Stimulated activated CD8-positive, alpha-beta memory T cell treated with anti-CD3 and anti-CD28 coated beads, Interleukin-12 subunit alpha, Interleukin-12 subunit beta, amount 100 ng/mL, for 4 hours (primary cell): Measurements from ENCODE around the gene LYPLA2.

Source experiments
- DNase-seq: peaks from one replicate; pipeline ENCODE4 v3.0.0-alpha.2; 2020; ENCODE audit warnings: low read depth

LYPLA2 gene

GRCh38 chr1:23790696-23791515 lies at the start of gene LYPLA2:
Gene LYPLA2, plus strand, starts transcription at chr1:23791145. Its CDS starts 1,538 bp downstream, at chr1:23792683.
- peak; percentile 71 for DNase-seq

DNA sequence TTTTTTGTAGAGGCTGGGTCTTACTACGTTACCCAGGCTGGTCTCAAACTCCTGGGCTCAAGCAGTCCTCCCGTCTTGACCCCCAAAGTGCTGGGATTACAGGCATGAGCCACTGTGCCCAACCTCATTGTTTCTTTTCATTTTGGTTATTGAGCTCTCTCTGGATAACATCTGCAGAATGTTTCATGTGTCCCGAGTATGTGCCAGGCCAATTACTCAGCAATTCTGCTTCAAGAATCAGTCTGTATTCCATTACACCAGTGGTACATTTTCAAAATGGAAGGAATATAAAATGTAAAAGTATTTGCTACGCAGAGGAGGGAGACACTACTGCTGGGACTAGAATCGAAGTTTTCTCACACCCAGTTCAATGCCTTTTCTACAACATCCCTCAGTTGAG lies 49.3 kb upstream of the LYPLA2 start:
- no peak for DNase-seq

DNA sequence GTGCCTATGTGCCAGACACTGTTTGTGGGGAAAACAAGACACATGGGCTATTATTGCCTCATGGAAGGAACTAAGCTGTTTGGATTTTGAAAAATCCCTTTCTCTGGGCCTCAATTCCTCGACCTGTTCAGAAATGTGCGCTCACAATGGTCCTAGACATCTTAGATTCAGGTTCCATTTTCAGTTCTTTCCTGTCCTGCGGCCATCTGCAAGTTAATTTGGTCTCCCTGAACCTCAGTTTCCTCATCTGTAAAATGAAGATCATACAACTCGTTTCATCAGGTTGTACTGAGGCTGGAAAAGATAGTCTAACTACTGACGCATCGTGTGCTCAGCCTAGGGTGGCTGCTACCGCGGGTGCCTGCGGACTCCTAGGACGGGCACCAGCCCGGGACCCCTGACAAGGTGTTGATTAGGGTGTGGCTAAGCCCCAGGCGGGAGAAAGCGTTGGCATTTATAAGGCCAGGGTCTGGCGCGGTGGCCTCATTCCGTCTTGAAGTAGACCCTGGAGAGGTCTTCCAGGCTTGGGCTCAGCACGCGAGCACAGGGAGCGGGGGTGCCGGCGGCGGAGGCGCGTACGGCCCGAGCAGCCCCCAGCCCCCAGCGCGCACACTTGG lies 48.2 kb upstream of the LYPLA2 start:
- no peak for DNase-seq

DNA sequence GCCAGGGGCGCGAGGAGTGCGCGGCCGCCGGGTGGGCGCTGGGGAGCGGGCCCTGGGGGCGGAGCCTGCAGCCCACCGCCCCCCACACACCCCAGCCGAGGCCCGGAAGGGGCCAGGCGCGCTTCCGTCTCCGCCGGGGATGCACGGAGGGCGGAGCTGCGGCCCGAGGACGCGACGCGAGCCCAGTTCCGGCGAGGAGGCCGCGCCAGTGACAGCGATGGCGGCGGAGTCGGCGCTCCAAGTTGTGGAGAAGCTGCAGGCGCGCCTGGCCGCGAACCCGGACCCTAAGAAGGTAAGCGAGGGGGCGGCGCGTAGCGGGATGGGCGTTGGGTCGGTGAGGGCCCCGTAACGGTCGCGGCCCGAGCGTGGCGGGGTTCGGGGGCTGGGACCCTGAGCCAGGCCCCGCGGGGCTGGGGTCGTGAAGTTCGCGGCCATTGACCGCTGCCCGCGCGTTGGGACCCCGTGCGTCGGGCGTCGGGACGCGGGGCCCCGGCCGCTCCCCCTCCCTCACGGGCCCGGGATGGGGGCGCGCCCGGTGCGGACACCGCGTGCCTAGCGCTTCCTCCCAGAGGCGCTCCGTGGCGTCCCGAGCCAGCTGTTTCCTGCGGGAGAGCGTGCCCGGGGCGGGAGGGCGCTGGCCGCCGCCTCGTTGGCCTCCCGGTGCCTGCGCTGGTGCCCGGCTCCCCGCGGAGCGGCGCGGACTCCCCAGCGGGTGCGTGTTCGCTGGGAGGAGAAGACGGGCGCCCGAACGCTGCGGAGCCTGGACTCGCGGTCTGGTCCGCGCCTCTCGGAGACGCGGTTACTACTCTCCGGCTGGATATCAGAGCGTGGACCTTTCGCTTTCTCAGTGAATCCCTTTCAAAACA lies 47.4 kb upstream of the LYPLA2 start, which contains the start of gene ELOA:
TSS of gene ELOA (plus strand) at position 185 of the 866 bp plus-strand sequence. CDS start at position 218, 33 bp downstream.
- peak; percentile 65 for DNase-seq

DNA sequence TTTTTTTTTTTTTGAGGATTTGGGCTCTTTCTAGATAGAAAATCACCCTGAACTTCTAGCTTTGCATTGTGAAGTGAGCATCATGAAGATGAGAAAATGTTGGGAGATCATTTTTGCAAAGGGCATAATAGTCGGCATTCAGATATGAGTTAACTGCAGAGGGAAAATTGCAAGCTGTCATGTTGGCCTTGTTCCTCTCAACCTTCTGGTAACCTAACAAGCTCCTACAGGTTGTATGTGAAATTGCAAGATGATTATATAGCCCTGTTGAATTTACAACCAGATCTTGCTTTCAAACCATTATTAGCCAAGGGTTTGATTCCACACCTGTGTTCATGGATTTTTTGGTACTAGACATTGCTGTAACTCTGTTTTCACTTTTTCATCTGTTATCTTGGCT lies 45.4 kb upstream of the LYPLA2 start:
- DNase-seq = no peak

GRCh38 chr1:23748016-23748415 lies 42.9 kb upstream of the LYPLA2 start:
- DNase-seq = no peak

DNA sequence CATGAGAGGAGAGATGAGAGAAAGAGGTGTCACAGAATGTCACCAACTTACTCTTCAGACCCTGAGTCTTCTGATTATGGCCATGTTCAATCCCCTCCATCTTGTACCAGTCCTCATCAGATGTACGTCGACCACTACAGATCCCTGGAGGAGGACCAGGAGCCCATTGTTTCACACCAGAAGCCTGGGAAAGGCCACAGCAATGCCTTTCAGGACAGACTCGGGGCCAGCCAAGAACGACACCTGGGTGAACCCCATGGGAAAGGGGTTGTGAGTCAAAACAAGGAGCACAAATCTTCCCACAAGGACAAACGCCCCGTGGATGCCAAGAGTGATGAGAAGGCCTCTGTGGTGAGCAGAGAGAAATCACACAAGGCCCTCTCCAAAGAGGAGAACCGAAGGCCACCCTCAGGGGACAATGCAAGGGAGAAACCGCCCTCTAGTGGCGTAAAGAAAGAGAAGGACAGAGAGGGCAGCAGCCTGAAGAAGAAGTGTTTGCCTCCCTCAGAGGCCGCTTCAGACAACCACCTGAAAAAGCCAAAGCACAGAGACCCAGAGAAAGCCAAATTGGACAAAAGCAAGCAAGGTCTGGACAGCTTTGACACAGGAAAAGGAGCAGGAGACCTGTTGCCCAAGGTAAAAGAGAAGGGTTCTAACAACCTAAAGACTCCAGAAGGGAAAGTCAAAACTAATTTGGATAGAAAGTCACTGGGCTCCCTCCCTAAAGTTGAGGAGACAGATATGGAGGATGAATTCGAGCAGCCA lies 39.7 kb upstream of the LYPLA2 start:
- DNase-seq = no peak

DNA sequence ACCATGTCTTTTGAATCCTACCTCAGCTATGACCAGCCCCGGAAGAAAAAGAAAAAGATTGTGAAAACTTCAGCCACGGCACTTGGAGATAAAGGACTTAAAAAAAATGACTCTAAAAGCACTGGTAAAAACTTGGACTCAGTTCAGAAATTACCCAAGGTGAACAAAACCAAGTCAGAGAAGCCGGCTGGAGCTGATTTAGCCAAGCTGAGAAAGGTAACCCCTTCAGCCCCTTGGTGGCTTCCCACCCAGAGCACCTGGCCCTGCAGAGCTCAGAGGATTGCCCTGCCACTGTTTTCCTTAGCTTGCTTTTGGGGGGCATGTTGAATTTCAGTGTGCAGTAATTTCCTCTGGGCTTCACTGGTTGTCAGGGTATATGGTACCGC lies 39.1 kb upstream of the LYPLA2 start:
- no peak for DNase-seq

- DNase-seq = no peak
These were observed 38.0 kb upstream of the LYPLA2 start for GRCh38 chr1:23752909-23753308.

- no peak for DNase-seq
These were observed 34.3 kb upstream of the LYPLA2 start for GRCh38 chr1:23756676-23757075.

GRCh38 chr1:23757812-23758211 lies 33.1 kb upstream of the LYPLA2 start:
- no peak for DNase-seq

DNA sequence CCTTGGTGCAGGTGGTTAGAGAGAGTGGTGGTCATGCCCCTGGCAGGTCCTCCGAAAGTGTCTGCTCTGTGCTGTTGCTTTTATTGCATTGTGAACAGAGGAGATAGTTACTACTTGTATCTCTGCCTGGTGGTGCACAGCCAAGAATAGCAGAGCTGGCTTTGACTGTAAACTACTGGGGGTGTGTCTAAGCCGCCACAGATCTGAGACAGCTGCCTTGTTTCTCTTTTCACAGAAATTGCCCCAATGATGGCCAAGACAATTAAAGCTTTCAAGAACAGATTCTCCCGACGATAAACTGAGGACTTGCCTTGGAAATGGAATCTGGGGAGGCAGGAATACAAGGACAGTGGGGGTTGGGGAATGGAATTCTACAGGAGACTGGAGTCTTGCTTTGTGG lies 31.7 kb upstream of the LYPLA2 start:
- no peak for DNase-seq

- DNase-seq = no peak
These were observed 27.8 kb upstream of the LYPLA2 start for GRCh38 chr1:23763041-23763577.

- DNase-seq = no peak
These were observed 22.2 kb upstream of the LYPLA2 start for GRCh38 chr1:23768733-23769132.

DNA sequence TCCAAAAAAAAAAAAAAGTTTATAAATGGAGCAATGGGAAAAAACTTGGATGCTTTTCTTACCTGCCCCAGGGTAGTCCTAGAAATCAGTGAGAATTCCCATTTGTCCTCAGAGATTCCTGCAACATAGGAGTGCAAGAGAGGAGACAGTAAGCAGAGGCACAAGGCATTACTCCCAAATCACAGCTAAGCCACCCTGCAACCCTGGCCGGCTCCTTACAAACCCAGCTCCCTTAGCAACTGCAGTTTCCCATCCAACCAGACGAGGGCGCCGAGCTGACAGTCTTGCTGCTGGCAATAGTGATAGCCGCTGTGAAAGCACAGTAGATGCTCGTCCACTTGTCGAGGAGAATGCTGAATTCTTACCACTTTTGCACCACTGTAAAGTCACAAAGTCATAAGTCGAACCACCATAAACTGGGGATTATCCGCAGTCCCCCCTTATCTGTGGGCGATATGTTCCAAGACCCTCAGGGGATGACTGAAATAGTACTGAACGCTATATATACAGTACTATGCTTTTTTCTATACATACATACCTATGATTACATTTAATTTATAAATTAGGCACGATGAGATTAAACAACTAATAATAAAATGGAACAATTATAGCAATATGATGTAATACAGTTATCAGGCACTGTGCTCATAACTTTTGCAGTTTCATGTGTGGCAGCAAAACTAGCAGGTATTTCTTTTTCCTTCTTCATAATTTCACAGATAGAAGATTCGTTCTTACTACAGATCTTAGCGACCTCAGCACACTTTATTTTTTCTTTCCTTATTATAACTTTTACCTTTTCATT lies 18.7 kb upstream of the LYPLA2 start:
- DNase-seq = peak; percentile 63

DNA sequence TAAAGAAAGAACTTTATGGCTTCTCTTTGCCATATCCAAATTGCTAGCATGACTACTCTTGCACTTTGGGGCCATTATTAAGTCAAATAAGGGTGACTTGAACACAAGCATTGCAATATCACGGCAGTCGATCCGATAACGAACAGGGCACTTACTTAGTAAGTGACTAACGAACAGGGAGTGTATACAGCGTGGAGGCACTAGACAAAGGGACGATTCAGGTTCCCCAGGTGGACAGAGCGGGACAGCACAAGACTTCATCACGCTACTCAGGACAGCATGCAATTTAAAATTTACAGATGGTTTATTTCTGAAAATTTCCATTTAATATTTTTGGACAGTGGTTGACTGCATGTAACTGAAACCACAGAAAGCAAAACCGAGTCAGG lies 18.1 kb upstream of the LYPLA2 start:
- no peak for DNase-seq

DNA sequence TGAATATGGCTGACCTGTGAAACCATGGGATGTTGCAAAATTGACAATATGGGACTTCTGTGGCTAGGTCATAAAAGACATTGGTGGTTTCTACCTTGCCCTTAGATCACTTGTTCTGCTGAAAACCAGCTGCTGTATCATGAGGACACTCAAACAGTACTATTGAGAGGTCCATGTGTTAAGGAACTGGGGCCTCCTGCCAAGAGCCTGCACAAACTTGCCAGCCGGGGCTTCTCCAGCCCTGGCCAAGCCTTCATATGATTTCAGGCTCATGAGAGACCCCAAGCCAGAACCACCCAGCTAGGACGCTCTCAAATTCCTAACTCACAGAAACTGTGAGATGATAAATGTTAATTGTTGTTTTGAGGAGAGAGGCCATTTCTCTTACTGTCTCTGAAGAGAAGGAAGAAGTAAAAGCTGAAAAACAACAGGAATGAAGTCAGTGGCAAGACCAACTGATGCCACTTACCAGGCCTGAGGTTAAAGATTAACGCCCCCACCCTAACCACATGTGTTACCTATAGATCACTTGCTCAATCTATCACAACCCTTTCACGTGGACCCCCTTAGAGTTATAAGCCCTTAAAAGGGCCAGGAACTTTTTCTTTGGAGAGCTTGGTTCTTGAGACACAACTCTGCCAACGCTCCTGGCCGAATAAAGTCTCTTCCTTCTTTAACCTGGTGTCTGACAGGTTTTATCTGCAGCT lies 16.6 kb upstream of the LYPLA2 start:
- no peak for DNase-seq

DNA sequence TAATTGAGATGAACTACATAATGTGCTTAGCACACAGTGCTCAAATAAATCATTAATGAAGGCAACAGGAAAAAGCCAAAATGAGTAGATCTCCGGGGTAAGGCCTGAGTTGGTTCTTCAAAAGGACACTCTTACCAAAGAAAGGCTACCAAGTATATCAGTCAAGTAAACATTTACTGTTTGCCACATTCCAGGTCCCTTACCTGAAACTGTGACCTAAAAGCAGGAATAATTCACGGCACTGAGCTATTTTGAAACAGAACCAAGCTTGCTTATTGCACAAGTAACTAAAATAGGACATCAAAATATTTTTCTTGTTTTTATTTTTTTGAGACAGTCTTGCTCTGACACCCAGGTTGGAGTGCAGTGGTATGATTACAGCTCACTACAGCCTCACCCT lies 14.7 kb upstream of the LYPLA2 start:
- DNase-seq = no peak

GRCh38 chr1:23777979-23778814 lies 12.7 kb upstream of the LYPLA2 start, which contains the start of gene PITHD1:
Gene PITHD1, plus strand, starts transcription at chr1:23778418. Its CDS starts 98 bp downstream, at chr1:23778516.
- peak; percentile 68 for DNase-seq
